A549 treated with Hydrocortisone at 1 μM for 4 hours (cell line): ENCODE data around the gene APEX2. TPM values are rescaled to one million over a fixed set of nuclear protein-coding genes. Genes with fewer than 3 reads are reported as not detected.

ENCODE experiments used
- total RNA-seq: library from RNA; stranded (reverse); fragments of 200-300 nt; extraction: Qiagen RNA extraction; gene quantifications from 5 replicates; pipeline ENCODE4 v1.2.3, GENCODE V29; 2022

APEX2 gene, protein sequence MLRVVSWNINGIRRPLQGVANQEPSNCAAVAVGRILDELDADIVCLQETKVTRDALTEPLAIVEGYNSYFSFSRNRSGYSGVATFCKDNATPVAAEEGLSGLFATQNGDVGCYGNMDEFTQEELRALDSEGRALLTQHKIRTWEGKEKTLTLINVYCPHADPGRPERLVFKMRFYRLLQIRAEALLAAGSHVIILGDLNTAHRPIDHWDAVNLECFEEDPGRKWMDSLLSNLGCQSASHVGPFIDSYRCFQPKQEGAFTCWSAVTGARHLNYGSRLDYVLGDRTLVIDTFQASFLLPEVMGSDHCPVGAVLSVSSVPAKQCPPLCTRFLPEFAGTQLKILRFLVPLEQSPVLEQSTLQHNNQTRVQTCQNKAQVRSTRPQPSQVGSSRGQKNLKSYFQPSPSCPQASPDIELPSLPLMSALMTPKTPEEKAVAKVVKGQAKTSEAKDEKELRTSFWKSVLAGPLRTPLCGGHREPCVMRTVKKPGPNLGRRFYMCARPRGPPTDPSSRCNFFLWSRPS
- total RNA-seq = 28.5 to 32.3 TPM (median 30.0 TPM) in 5 replicates

DNA sequence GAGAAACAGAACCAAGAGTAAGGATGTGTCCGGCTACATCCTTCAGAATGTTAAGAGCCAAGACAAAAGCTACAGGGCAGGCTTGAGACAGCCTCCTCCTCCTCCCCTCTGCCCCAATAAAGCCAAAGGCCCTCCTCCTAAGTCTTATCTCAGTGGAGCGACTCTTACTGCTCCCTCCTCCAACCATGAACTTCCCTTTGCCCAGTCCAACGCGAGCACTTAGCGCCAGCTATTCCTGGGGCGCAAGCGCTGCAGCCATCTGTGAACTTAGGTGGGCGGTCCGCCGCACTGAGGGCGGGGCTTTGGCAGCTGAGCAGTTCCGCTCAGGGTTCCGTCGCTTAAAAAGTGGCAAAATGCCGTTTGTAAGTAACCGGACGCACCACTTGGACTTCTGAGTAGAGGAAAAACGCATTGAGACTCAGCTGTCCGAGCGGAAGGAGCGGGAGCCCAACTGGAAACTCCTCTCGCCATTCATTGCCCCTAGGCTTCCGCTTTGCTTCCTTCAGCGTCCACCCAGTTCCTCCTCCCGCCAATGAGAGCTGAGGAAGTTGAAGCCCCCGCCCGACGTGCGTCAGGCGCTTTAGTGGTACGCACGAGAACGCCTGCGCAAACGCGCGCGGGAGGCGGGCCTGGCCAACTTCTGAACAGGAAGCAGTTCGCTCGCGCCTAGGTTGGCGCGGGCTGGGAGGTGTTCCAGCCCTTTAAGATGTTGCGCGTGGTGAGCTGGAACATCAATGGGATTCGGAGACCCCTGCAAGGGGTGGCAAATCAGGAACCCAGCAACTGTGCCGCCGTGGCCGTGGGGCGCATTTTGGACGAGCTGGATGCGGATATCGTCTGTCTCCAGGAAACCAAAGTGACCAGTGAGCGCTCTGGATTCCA lies at the start of gene APEX2:
Gene APEX2 (plus strand): TSS at position 647 of the 882 bp plus-strand sequence. CDS start 60 bp downstream, at position 707.

DNA sequence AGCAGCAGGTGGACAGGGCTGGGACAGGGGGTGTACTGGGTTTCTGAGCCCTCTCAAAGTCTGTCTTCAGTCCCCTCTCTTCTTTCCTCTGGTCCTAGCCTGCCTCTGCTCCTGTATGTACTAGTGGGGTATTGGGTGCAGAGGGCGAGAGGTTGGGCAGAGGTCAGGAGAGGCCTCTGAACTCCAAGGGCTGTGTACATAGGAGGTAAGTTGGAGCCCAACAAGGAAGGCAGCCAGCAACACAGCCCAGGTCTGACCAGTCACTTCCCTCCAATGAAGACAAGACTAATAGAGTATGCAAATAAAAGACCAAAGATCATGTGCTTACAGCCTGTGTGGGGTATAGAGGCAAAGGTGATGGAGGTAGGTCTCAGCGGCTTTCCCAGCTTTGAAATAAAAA lies 6.1 kb upstream of the APEX2 start, which contains the start of gene PFKFB1:
Gene PFKFB1 (minus strand): TSS at position 90 of the 400 bp plus-strand sequence. CDS start 181 bp downstream, outside the sequence.

DNA sequence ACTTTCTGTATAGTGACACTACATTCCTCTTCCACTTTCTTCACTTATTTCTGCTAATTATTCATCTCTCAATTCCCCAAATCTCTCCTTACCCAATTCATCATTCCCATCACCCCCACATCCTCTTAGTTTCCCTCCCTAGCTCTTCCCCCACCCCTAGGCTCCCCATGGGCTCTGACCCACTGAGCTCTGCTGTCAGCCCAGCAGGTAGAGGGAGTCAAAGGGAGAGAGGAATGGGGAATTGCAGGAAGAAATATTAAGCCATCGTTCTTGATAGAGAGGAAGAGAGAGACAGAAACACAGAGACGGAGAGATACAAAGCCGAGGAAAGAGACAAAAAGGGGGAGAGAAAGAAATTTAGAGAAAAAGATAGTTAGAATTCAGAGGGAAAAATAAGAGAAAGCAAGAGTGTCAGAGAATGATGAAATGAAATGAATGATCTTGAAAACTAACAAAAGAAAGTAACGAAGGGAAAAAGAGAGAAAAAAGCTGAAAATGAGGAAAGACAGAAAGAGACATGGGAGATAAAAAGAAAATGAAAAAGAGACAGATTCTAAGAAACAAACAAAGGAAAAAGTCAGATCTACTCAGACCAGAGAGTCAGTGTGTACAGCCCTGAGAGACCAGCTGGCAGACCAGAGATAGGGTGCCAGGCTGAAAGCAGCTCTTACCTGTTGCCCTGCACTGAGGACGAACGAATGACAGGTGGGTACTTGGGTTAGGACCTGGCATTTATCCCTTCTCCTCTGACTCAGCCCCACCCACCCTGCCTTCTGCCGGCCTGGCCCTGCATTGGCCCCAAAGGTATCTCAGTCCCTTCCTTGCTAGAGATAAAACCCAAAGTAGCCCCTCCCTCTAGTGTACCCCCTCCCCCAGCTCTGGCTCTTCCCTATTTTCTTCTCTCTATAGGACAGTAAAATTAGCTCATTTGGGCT lies 30.4 kb downstream of the APEX2 start, which contains the start of gene ALAS2:
Gene ALAS2 (minus strand): TSS at position 707 of the 935 bp plus-strand sequence. CDS start 4,977 bp downstream, outside the sequence.

Other genes with a start within 250 kb of the APEX2 start
- not detected in 5 replicates for gene ITIH6, start 202.1 kb upstream of the APEX2 start, total RNA-seq
- gene MAGED2, start 192.6 kb upstream of the APEX2 start, total RNA-seq = 73.0 to 94.8 TPM (median 85.6 TPM) in 5 replicates
- gene TRO, start 79.5 kb upstream of the APEX2 start, total RNA-seq = 0.48 to 0.74 TPM (median 0.63 TPM) in 5 replicates
- 0.06 to 0.14 TPM (median 0.09 TPM) in 4 of 5 replicates, not detected in the other for gene PFKFB1, start 6.2 kb upstream of the APEX2 start, total RNA-seq
- gene ALAS2, start 30.6 kb downstream of the APEX2 start, total RNA-seq = not detected in 5 replicates
- not detected in 5 replicates for gene PAGE2B, start 74.7 kb downstream of the APEX2 start, total RNA-seq
- not detected in 5 replicates for gene PAGE2, start 88.7 kb downstream of the APEX2 start, total RNA-seq
- not detected in 5 replicates for gene PAGE5, start 220.0 kb downstream of the APEX2 start, total RNA-seq